ENCODE results near the gene HOXA11.
A peak's percentile ranks its signal among the peaks of the same experiment; 100 is the strongest.

HOXA11 gene

DNA sequence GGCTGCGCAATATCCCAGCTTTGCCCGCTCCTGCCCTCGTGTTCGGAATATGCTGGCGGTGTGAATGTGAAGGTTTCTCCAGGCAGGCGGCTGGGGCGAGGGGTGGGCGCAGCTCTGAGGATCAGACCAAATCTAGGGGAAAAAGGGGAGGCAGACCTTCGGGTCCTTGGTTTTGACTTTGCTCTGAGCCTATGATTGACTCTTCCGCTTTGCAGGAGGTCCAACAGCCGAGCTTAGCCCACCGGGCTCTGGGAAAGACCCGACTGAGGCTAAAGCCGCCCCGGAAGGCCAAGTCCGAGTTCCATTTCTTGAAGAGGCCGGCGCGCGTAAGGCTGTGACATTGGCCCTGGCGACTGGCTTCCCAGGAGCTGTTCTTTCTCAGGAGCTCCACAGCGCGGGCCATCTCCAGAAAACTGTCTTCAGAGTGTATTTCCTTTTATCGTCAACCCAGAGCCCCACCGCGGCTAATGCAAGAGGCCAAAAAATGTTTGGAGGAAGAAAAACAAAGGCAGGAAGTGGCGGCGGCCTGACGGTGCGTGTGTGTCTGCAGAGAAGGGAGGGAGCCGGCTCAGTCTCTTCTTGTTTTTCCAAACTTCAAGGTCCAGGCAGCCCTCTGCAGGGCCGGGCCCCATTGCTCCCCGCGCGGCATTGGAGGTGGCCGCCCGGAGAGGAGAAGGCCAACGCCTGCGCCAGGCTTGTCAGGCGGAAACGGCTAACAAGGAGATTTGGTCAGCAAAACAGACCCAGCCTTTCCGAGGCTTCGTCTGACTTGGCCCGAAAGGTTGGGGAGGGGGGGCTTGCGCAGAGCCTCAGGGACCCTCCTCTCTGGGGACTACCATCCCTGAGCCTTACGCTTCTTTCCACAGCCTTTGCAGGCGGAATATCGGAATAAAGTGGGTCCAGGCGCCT is 3.6 kb upstream of the HOXA11 start:
- Histone ChIP-seq H3K4me1 (ENCODE audit: control insufficient read depth, insufficient read depth, low read length) (peaks cover 8% of the 10 kb centered on the region), H3K27me3 (ENCODE audit: control insufficient read depth, insufficient read depth, low read length) (peaks cover 99% of the 10 kb centered on the region), H3K4me3 (ENCODE audit: low read depth, low read length) (peak overlapping the region; percentile 43), H3K9ac (ENCODE audit: low read depth, low read length) (no peak overlapping the region), H3K9me3 (ENCODE audit: control insufficient read depth, insufficient read depth, low read length) (no peaks in the 10 kb centered on the region), H3K36me3 (ENCODE audit: control insufficient read depth, insufficient read depth, low read length) (no peaks in the 10 kb centered on the region)

DNA sequence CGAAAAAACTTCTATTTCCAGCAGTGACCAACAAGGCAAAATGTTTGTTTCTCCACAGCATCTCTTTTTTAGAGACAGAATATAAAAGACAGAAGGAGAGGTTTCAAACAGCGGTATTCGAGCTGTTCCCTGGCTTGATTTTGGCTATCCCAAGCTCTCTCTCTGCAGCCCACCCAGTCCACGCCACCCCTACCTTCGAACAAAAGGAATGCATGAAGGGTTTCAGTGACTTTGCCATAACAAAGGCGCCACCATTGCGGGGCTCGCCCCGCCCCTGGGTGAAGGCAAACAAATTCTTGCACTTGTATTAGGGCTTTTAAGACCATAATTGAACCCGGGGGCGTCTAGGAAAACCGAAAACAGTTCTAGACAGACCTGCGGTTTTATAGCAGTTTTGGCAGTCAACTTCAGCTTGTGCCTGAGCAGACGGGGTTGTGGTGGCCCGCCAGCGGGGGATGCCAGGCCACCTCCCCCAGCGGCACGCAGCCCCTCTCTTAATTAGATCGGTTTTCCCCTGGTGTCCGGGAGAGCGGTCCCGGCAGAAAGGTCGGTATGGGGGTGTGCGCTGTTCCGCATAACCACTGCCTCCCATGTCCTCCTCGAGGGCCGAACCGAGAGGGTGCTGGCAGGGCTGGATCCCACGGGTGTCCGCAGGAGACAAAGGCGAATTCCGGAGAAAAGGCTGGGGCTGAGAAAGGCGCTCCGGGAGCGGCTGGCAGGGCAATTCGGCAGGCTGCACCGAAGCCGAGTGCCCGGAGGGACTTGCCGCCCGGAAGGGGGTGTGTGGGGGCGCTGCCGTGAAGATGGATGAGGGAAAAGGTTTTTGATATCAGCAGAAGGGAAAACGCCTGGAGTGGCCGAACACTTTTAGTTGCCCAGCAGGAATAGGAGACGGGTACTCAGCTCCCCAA is 2.7 kb upstream of the HOXA11 start:
- H3K9me3 ChIP-seq (ENCODE audit: control insufficient read depth, insufficient read depth, low read length): no peaks in the 10 kb centered on the region
- no peaks in the 10 kb centered on the region for H3K36me3 ChIP-seq (ENCODE audit: control insufficient read depth, insufficient read depth, low read length)
- no peak overlapping the region for H3K9ac ChIP-seq (ENCODE audit: low read depth, low read length)
- H3K4me1 ChIP-seq (ENCODE audit: control insufficient read depth, insufficient read depth, low read length): peaks cover 8% of the 10 kb centered on the region
- peaks cover 99% of the 10 kb centered on the region for H3K27me3 ChIP-seq (ENCODE audit: control insufficient read depth, insufficient read depth, low read length)
- peak overlapping the region; percentile 43 for H3K4me3 ChIP-seq (ENCODE audit: low read depth, low read length)

DNA sequence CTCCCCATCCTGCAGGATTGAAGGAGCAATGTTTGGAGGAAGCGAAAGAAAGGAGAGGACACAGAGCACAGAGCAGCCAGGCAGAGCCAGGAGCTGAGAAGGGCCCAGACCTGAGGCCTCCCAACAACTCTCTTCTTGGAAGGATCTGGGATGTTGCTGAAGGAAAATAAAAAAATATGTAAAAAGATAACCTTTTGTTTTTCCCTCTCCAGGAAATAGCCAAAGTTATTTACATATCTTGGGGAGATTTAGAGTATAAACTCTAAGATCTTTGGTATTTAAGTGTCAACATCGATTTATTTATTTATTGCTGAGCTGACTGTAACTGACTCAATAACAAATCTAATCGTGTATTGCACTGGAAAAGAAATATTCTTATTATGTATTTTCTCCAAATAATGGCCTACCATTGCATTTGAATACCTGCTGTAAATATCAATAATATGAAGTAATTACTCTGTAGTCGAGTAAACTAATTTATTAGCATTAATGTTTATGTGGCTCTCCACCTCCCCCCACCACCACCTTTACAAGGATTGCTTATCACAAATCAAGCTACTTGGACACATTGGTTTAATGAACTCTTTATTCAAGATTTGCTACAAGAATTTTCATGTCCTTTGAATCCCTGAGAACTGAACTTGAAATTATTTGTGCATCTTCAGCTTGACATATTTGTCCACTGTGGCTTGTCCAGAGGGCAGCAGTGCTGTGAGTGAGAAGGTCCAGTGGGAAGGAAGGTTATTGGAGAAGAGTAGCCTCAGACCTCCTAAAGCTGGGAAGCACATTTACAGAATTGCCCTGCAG is 1.8 kb upstream of the HOXA11 start:
- Histone ChIP-seq H3K4me3 (ENCODE audit: low read depth, low read length) (peak overlapping the region; percentile 26), H3K36me3 (ENCODE audit: control insufficient read depth, insufficient read depth, low read length) (no peaks in the 10 kb centered on the region), H3K9ac (ENCODE audit: low read depth, low read length) (no peak overlapping the region), H3K9me3 (ENCODE audit: control insufficient read depth, insufficient read depth, low read length) (no peaks in the 10 kb centered on the region), H3K27me3 (ENCODE audit: control insufficient read depth, insufficient read depth, low read length) (peaks cover 99% of the 10 kb centered on the region), H3K4me1 (ENCODE audit: control insufficient read depth, insufficient read depth, low read length) (peaks cover 8% of the 10 kb centered on the region)

DNA sequence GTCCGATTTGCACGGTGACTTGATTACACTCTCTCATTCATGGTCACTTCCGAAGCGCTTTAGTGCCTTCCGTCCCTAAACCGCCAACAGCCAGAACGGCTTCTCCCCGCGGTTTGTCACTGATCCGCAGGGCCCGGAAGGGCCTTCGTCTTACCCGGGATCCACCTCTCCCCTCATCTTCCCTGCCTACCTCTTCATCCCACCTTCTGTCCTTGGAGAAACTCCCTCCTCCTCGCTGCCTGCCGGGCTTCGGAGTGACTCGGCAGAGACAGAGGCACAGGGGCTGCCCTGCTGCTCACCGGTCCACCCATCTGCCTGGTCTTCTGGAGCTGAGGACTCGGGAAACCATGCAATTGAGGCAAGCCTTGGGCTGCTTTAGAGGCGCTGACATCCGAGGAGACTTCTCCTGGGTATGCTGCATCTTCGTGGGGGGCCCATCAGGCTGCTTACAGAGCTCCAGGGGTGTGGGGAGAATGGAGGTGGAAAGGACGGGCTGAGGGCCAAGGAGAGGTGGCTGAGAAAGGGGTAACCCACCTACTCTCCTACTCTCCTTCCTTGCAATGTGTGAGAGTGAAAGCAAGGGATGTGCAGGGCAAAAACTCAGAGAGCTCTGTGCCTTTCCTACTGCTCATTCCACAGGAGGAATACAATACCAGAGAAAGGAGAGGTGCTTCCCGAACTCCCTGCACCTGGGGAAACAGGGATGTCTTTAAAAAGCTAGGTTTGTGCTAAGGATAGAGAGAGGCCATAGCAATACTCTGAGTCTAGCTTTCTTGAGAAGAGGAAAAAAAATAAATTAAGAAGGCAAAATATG is 1.0 kb upstream of the HOXA11 start:
- Histone ChIP-seq H3K9ac (ENCODE audit: low read depth, low read length) (no peak overlapping the region), H3K4me3 (ENCODE audit: low read depth, low read length) (peak overlapping the region; percentile 4), H3K4me1 (ENCODE audit: control insufficient read depth, insufficient read depth, low read length) (peaks cover 8% of the 10 kb centered on the region), H3K9me3 (ENCODE audit: control insufficient read depth, insufficient read depth, low read length) (no peaks in the 10 kb centered on the region), H3K36me3 (ENCODE audit: control insufficient read depth, insufficient read depth, low read length) (no peaks in the 10 kb centered on the region), H3K27me3 (ENCODE audit: control insufficient read depth, insufficient read depth, low read length) (peaks cover 99% of the 10 kb centered on the region)

DNA sequence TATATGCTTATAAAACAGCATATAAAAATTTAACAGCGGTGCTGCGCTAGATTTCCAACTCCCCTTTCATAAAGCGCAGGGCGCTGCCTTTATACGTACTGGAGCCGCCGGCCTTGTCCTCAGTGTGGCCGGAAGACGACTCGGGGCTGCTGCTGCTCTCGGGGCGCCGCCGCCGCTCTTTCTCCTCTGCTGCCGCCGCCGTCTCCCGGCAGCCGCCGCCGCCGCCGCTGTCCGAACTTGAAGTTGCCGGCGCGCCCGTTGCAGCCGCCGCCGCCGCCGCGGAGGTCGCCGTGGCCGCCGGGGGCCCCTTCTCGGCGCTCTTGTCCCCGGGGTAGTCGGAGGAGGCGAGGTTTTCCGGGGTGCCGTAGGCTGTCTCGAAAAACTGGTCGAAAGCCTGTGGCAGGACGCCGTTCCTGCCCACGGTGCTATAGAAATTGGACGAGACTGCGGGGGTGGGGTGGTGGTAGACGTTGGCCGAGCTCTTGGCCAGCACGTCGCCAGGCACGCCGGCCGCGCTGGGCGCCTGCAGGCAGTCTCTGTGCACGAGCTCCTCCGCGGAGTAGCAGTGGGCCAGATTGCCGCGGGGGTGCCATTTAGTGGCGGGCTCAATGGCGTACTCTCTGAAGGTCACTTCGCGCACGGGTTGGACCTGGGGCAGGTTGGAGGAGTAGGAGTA is 557 bp downstream of the HOXA11 start:
- Histone ChIP-seq H3K9me3 (ENCODE audit: control insufficient read depth, insufficient read depth, low read length) (no peaks in the 10 kb centered on the region), H3K4me1 (ENCODE audit: control insufficient read depth, insufficient read depth, low read length) (peaks cover 8% of the 10 kb centered on the region), H3K4me3 (ENCODE audit: low read depth, low read length) (peak overlapping the region; percentile 4), H3K9ac (ENCODE audit: low read depth, low read length) (no peak overlapping the region), H3K27me3 (ENCODE audit: control insufficient read depth, insufficient read depth, low read length) (peaks cover 99% of the 10 kb centered on the region), H3K36me3 (ENCODE audit: control insufficient read depth, insufficient read depth, low read length) (no peaks in the 10 kb centered on the region)

DNA sequence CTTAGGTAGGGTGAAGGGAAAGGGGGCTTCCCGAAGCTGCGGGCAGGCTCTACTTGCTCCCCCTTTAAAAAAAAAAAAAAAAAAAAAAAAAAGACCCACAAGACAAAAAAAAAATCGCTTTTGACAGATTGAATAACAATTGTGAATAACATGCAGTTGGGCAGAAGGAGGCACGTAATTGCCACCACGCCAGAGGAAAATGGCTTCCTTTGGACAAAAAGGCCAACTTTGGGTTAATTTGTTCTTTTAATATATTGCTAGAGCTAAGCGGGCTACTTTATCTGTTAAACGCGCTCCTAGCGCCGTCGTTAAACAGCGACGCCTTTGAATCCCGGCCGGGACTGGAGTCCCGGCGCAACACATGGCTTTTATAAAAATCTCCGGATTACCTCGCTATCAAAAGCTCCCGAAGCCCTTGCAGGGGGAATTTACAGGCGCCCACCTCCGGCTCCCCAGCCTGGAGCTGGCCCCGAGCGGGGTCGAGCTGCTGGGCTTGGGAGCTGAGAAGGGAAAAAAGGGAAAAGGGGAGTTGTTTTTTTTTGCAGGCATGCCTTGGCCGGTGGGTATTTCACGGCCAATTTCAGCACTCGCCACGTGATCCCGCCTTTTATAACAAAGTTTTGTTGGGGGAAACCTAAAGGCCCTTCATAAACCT is 1.2 kb downstream of the HOXA11 start:
- Histone ChIP-seq H3K27me3 (ENCODE audit: control insufficient read depth, insufficient read depth, low read length) (peaks cover 99% of the 10 kb centered on the region), H3K9ac (ENCODE audit: low read depth, low read length) (no peak overlapping the region), H3K4me1 (ENCODE audit: control insufficient read depth, insufficient read depth, low read length) (peaks cover 8% of the 10 kb centered on the region), H3K36me3 (ENCODE audit: control insufficient read depth, insufficient read depth, low read length) (no peaks in the 10 kb centered on the region), H3K4me3 (ENCODE audit: low read depth, low read length) (no peak overlapping the region), H3K9me3 (ENCODE audit: control insufficient read depth, insufficient read depth, low read length) (no peaks in the 10 kb centered on the region)

DNA sequence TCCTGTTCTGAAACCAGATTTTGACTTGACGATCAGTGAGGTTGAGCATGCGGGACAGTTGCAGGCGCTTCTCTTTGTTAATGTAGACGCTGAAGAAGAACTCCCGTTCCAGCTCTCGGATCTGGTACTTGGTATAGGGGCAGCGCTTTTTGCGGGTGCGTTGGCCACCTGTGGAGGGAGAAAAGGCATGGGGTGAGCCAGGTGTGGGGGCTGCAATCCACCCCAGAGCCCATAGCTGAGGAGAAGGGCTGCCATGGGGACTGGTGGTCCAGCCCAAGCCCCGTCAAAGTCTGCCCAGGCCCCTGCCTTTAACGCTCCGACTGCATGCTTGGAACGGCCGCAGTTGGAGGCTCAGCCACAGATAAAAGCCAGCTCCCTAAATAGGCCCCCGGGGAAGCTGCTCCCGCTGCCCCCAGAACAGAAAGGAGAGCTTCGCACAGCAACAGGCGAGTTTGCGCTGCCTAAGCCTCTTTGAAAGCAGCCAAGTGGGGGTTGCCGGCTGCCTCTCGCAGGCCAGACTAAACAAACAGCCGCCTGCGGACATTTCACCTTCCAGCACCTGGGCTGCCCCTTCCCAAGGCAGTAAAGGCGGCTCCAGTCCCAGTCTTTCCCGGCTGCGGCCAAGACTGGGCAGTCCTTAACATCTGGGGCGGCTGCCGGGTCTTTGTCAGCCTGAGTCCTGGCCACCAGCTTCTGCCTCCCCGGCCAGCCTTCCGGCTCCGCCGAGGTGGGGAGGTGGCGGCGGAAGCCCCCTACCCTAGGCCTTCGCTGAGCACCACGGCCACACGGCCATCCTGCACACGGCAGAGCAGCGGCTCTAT is 2.0 kb downstream of the HOXA11 start:
- H3K27me3 ChIP-seq (ENCODE audit: control insufficient read depth, insufficient read depth, low read length): peaks cover 99% of the 10 kb centered on the region
- H3K9me3 ChIP-seq (ENCODE audit: control insufficient read depth, insufficient read depth, low read length): no peaks in the 10 kb centered on the region
- peak overlapping the region; percentile 6 for H3K4me3 ChIP-seq (ENCODE audit: low read depth, low read length)
- H3K36me3 ChIP-seq (ENCODE audit: control insufficient read depth, insufficient read depth, low read length): no peaks in the 10 kb centered on the region
- peaks cover 8% of the 10 kb centered on the region for H3K4me1 ChIP-seq (ENCODE audit: control insufficient read depth, insufficient read depth, low read length)
- H3K9ac ChIP-seq (ENCODE audit: low read depth, low read length): no peak overlapping the region

DNA sequence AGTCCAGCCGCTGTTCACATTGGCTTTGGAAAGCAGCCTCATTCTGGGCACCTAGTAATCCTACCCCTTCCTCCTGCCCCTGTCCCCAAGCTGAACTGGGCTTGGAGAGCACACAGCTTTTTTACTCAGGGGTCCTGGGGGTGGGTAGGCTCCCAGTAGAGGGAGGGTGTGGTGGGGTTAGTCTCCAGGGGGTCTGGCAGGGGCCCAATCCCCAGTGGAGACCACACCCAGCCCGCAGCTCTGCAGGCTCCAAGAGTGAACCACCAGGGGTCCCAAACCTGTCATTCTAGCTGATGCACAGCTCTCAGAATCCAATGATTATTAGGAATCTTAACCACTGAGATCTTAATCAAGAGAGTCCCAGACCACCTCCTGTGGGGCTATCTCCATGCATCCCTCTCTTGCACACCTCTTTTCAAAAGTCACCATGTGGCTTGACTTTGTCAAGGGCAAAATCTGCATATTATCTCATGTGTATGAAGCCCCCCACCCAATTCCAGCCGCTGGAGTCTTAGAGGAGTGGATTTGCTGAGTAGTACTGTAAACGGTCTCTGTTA is 2.7 kb downstream of the HOXA11 start:
- H3K9me3 ChIP-seq (ENCODE audit: control insufficient read depth, insufficient read depth, low read length): no peaks in the 10 kb centered on the region
- no peak overlapping the region for H3K9ac ChIP-seq (ENCODE audit: low read depth, low read length)
- no peaks in the 10 kb centered on the region for H3K36me3 ChIP-seq (ENCODE audit: control insufficient read depth, insufficient read depth, low read length)
- H3K4me1 ChIP-seq (ENCODE audit: control insufficient read depth, insufficient read depth, low read length): peaks cover 8% of the 10 kb centered on the region
- peak overlapping the region; percentile 6 for H3K4me3 ChIP-seq (ENCODE audit: low read depth, low read length)
- peaks cover 99% of the 10 kb centered on the region for H3K27me3 ChIP-seq (ENCODE audit: control insufficient read depth, insufficient read depth, low read length)

DNA sequence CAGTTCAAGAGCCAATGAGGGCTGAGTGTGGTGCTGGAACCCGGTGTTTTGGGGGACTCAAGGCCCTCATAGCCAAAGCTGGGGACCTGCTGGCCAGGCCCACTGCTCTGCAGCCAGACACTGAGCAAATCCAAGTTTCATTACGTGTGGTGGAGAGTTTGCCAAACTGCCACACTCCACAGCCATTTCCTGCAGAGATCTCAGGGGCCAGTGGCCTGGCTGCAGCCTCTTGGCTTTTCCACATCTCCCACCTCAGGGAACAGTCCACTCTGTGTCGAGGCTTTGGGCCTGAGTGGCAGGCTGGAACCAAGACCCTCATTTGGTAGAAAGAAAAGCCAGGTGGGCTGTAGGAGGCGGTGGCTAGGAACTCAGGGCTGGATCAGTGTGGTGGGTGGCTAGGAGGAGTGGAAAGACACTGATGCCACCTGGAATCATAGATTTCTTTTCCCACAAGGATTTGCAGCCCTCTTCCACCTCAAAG is 3.2 kb downstream of the HOXA11 start:
- H3K36me3 ChIP-seq (ENCODE audit: control insufficient read depth, insufficient read depth, low read length): no peaks in the 10 kb centered on the region
- H3K9me3 ChIP-seq (ENCODE audit: control insufficient read depth, insufficient read depth, low read length): no peaks in the 10 kb centered on the region
- no peak overlapping the region for H3K9ac ChIP-seq (ENCODE audit: low read depth, low read length)
- peak overlapping the region; percentile 6 for H3K4me3 ChIP-seq (ENCODE audit: low read depth, low read length)
- peaks cover 99% of the 10 kb centered on the region for H3K27me3 ChIP-seq (ENCODE audit: control insufficient read depth, insufficient read depth, low read length)
- H3K4me1 ChIP-seq (ENCODE audit: control insufficient read depth, insufficient read depth, low read length): peaks cover 4% of the 10 kb centered on the region

Measured in iPS-15b (cell line).